Measurements from ENCODE around the gene C1QTNF8. TPM values are rescaled to one million over a fixed set of nuclear protein-coding genes. Genes with fewer than 3 reads are reported as not detected.

The C1QTNF8 gene
- total and polyA plus RNA-seq, 2 of the 8 experiments (the other 6 are each of a cell fraction or from before 2014, with no cell fraction given), result not detected

GRCh38 chr16:1132431-1132830 lies 36.4 kb upstream of the C1QTNF8 start:
- Histone ChIP-seq H4K5ac (ENCODE audit: insufficient read length, low read depth, low read length) (no peak overlapping the region), H3K4me2 (ENCODE audit: insufficient read depth in 1 of 2, low read depth in 2 of 2, low read length in 2 of 2) (no peak overlapping the region), H4K91ac (replicated peaks; ENCODE audit: insufficient read length, low read length) (no peak overlapping the region), H3K4me1 (replicated peaks in 1 of 4; ENCODE audit: control insufficient read depth in 3 of 4, insufficient read depth in 4 of 4, low read length in 3 of 4) (no peaks in the 10 kb centered on the region), H3K36me3 (ENCODE audit: control insufficient read depth in 2 of 4, insufficient read depth in 4 of 4, low read length in 3 of 4) (no peaks in the 10 kb centered on the region), H3K27me3 (replicated peaks in 1 of 4; ENCODE audit: control insufficient read depth in 3 of 4, extremely low read depth in 1 of 4, insufficient read depth in 3 of 4, low read length in 3 of 4) (no peaks in the 10 kb centered on the region), H2BK20ac (ENCODE audit: low read length) (no peak overlapping the region), H3K23me2 (ENCODE audit: low read depth, low read length) (no peaks in the 10 kb centered on the region), H3K9ac (replicated peaks in 1 of 4; ENCODE audit: extremely low read depth in 1 of 4, low read depth in 3 of 4, low read length in 3 of 4) (no peak overlapping the region; a peak in 1 of 7 replicates), H3K79me1 (ENCODE audit: low read depth, low read length) (no peaks in the 10 kb centered on the region), H3K4ac (replicated peaks; ENCODE audit: insufficient read length, low read depth, low read length) (no peak overlapping the region), H2BK120ac (replicated peaks; ENCODE audit: low read depth, low read length) (no peak overlapping the region), H2AFZ (ENCODE audit: low read length) (no peak overlapping the region), H3K79me2 (ENCODE audit: control insufficient read depth in 1 of 2, insufficient read depth in 2 of 2, low read length in 2 of 2) (no peaks in the 10 kb centered on the region), H4K20me1 (replicated peaks in 1 of 2; ENCODE audit: control insufficient read depth in 1 of 2, insufficient read depth in 2 of 2, low read length in 2 of 2) (no peaks in the 10 kb centered on the region), H3K23ac (ENCODE audit: insufficient read length) (no peak overlapping the region), H2BK12ac (ENCODE audit: low read depth, low read length) (no peak overlapping the region), H2BK5ac (ENCODE audit: low read depth, low read length) (no peak overlapping the region), H3K9me3 (ENCODE audit: insufficient read depth in 2 of 2, low read depth in 1 of 2, low read length in 1 of 2) (no peaks in the 10 kb centered on the region), H3K56ac (replicated peaks; ENCODE audit: insufficient read length, low read depth, low read length) (no peak overlapping the region), H3K27ac (ENCODE audit: low read depth, low read length) (no peak overlapping the region), H3K18ac (ENCODE audit: extremely low read depth, low read length) (no peak overlapping the region), H3K14ac (ENCODE audit: insufficient read length) (no peak overlapping the region), H3K4me3 (ENCODE audit: extremely low read depth in 1 of 4, insufficient read depth in 2 of 4, low read depth in 3 of 4, low read length in 4 of 4) (no peak overlapping the region), H4K8ac (ENCODE audit: extremely low read depth, insufficient read depth, low read length) (peak overlapping the region; percentile 15; the same call in 1 of the 2 replicates), H2AK5ac (ENCODE audit: low read depth, low read length) (no peak overlapping the region), H2BK15ac (ENCODE audit: low read length) (no peak overlapping the region)
- POLR2A ChIA-PET (ENCODE audit: partially characterized antibody), result interaction anchor here (0.6 to 0.9 kb wide), 2 partner anchors 21 to 162 kb away, joined by 3 read pairs; no protein-coding TSS in a partner anchor
- CTCF ChIA-PET (ENCODE audit: partially characterized antibody), result interaction anchor here (1.3 to 1.9 kb wide), 2 partner anchors 29 to 62 kb away, joined by 5 to 8 read pairs; no protein-coding TSS in a partner anchor
- 91% methylated on average over 7 of the region's 15 CpGs; no CpG with 5 or more reads in 1 of the 2 experiments for WGBS, 2 experiments (ENCODE audit: extremely low coverage in 1 of 2, insufficient coverage in 1 of 2, insufficient read length in 1 of 2, insufficient replicate concordance in 2 of 2, low coverage in 1 of 2, low lambda C conversion rate in 2 of 2, missing lambda C conversion rate in 1 of 2)
- FAIRE-seq, result no peak
- no peak for DNase-seq (ENCODE audit: low read depth in 1 of 2, low spot score in 2 of 2)
- no peak for TF ChIP-seq EGR1 (IDR thresholded peaks at IDR 0.05; ENCODE audit: borderline replicate concordance, low read depth, low read length)
- TF ChIP-seq MAFK (IDR thresholded peaks at IDR 0.05; ENCODE audit: low read depth, low read length), result no peak
- TF ChIP-seq TBP (IDR thresholded peaks at IDR 0.05; ENCODE audit: low read depth, low read length), result no peak
- no peak for TF ChIP-seq POLR2A (IDR thresholded peaks at IDR 0.05; ENCODE audit: control extremely low read depth in 1 of 2, low read depth in 2 of 2, low read length in 2 of 2)
- no peak for TF ChIP-seq SIRT6 (IDR thresholded peaks at IDR 0.05; ENCODE audit: low read length)
- TF ChIP-seq BCL11A (IDR thresholded peaks at IDR 0.05; ENCODE audit: low read depth in 2 of 2, low read length in 2 of 2), result no peak
- TF ChIP-seq SIX5 (IDR thresholded peaks at IDR 0.05; ENCODE audit: low read depth, low read length), result no peak
- no peak for TF ChIP-seq EZH2 (IDR thresholded peaks at IDR 0.05; ENCODE audit: low read depth, low read length, severe bottlenecking)
- no peak for TF ChIP-seq SRF (IDR thresholded peaks at IDR 0.05; ENCODE audit: low read depth, low read length)
- TF ChIP-seq TEAD4 (IDR thresholded peaks at IDR 0.05; ENCODE audit: low read depth, low read length), result no peak

All from H1 (cell line).